GM19193 (cell line): ENCODE measurements around the gene MCF2L.

Source experiments
- POLR2A ChIP-seq: IDR thresholded peaks from 4 replicates; pipeline ENCODE4 v1.6.1; 2011; ENCODE audit not compliant: insufficient read depth, insufficient read length; ENCODE audit errors: extremely low read depth

MCF2L gene

DNA sequence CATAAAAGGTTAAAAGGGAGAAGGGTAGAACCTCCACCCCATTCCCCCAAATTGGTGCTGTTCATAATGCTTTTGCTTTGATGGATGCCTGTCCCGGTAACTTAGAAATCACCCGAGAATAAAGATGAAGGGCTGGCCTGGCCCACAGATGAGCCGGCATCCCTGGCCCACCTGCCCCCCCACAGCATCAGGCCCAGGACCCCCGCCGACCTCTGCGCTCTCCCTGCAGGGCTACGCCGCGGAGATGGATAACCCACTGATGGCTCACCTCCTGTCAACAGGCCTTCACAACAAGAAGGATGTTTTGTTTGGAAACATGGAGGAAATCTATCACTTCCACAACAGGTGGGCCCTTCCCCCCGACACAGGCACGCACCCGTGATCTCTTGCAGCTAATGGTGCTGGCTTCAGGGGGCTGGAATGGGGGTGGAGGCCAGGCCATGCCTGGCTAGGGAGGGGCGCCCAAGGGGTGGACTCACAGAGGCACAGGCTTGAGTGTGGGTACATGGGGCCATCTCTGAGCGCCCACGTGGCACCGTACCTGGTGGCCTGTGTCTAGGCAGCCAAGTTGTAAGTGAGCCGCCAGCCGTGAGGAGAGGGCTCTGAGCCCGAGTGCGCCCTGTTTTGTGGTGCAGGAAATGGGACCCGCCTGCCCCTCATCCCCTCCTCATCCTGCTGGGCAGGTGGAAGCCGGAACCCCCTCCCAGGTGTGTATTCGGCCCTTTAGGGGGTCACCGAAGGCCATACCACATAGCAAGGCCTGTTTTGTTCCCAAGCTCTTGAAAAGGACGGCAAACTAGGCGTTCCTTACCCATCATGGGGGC lies 113.4 kb downstream of the MCF2L start:
- no peak for TF ChIP-seq POLR2A

DNA sequence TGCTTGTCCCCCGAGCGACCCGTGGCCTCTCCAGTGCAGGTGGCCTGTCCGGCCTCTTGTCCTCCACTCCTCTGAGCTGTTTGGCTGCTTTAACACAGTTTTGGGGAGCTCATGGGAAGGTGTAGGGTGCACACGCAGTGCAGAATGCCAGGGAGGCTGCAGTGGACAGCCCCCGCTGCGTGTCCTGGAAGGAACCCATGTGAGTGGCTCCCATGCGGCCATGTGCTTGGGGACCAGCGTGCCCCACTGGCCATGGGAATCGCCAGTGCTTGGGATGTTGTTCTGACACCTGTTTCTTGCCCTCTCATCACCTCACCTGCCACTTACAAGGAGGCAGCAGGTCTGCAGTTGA lies 114.0 kb downstream of the MCF2L start:
- no peak for TF ChIP-seq POLR2A

DNA sequence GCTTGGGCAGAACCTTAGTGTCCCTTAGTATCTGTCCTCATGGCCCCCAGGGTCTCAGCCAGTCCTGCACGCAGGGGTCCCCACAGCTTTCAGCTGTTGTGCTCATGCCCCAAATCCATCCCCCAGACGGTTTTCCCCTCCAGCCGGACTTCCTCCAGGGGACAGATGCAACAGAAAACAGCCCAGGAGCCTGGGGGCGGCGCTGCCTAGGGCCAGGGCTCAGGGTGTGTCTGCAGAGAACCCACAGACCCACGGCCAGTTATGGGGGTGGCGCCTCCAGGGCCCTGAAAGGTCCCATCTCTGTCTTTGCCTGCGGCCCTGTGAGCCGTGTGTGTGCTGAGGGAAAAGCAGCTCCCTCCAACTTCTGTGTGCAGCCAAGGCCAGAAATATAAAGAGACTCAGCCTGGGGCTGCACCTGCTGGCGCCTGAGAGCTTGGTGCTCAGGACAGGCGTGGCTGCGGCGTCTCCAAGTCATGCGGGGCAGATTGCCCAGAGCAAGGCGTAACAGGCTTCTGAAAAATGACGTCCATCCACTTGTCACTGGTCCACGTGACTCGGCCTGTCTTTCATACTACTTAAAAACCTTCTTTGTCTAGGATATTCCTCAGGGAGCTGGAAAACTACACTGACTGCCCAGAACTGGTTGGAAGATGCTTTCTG lies 114.5 kb downstream of the MCF2L start:
- no peak for TF ChIP-seq POLR2A

DNA sequence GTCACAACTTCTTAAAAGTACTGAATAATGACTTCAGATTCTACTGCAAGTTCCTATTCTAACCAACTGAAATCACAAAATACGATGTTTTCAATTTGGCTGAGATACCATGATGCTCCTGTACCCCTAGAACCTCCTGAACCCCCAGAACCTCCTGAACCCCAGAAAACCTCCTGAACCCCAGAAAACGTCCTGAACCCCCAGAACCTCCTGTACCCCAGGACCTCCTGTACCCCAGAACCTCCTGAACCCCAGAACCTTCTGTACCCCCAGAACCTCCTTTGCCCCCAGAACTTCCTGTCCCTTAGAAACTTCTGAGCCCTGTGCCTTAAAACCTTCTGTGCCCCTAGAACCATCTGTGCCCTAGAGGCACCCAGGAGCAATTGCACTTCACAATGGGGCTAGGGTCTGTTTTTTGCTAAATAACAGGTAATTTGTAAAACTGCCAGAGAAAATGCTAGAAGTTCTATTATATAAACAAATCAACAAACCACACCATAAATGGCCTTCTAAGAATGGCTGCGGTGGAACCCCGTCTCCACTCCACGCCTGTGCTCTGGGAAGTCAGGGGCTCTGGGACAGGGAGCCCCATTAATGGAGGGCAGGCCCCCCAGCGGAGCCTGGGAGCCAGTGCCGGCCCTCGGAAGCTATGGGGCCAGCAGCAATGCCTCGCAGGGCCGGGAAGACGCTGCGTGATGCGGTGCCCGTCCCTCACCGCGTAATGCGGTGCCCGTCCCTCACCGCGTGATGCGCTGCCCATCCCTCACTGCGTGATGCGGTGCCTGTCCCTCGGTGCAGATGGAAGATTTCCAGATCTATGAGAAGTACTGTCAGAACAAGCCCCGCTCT lies 115.3 kb downstream of the MCF2L start:
- TF ChIP-seq POLR2A: no peak

DNA sequence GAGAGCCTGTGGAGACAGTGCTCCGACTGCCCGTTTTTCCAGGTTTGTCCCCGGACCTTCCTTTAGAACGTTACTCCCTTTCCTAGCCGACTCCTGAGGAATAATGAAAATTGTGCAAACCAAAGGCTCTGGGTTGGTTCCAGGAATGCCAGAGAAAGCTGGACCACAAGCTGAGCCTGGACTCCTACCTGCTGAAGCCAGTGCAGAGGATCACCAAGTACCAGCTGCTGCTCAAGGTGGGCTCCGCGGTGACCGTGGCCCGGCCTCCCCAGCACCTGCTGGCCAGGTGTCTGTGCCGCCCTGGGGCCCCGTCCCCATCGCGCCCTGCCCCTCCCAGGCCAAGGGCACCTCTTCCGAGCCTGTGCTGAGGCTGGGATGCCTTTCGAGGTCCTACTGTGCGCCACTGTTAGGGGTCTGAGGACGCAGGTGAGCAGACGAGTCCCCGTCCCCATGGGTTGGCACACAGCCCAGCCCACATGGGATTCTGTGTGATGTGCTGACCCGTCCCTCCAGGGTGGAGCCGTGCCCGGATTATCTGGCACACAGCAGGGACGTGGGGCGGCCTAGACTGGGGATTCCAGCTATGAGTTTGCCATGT lies 116.0 kb downstream of the MCF2L start:
- no peak for TF ChIP-seq POLR2A

DNA sequence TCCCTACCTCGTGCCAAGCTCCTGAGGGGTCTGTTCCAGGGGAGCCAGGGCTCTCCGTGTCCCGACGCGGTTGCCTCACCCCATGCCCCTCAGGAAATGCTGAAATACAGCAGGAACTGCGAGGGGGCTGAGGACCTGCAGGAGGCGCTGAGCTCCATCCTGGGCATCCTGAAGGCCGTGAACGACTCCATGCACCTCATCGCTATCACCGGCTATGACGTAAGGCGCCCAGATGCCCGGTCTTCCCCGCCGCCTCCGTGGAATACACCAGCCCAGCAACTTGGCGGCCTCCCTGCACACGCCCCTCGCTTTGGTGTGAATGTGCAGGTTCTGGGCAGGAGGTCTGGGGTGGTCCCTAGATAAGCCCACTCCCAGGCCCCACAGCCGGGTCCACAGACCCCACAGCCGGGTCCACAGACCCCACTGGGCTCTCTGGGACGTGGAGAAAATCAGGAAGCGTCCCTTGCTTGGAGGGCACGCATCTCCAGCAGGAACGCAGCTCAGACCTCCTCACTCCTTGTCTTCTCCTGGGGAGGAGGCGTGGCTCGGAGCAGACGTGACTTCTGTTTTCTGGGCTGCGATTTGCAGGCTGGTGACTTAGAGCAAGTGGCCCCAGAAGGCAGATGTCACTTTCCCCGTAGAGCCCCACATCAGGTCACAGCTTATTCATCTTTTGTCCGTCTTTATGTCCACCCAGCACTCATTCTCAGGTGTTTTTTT lies 117.2 kb downstream of the MCF2L start:
- TF ChIP-seq POLR2A: no peak

DNA sequence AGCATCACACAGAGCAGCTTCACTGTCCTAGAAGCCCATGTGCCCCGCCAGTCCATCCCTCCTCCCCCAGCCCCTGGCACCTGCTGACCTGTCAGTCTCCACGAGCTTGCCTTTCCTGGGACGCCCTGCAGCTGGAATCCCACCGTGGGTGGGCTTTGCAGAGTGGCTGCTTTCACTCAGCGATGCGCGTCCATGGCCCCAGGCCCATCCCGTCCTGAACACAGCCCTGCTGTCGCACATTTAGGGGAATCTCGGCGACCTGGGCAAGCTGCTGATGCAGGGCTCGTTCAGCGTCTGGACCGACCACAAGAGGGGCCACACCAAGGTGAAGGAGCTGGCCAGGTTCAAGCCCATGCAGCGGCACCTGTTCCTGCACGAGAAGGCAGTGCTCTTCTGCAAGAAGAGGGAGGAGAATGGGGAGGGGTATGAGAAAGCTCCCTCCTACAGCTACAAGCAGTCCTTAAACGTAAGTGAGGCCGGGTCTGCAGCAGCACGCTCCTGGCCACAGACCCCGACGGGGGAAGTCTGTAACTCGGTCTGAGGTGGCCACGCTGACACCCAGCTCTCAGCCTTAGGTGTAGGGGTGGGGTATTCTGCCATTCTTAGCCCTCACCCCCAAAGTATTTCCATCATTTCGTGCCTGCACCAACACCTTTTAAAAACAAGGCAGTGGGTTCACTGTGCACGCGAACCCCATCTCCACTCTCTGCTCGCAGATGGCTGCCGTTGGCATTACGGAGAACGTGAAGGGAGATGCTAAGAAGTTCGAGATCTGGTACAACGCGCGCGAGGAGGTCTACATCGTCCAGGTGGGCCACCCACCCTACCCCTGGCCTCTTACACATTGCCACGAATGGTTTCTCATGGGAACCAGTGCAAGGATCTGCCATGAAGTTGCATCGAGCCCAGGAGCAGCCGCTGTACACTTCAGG lies 118.2 kb downstream of the MCF2L start:
- no peak for TF ChIP-seq POLR2A

DNA sequence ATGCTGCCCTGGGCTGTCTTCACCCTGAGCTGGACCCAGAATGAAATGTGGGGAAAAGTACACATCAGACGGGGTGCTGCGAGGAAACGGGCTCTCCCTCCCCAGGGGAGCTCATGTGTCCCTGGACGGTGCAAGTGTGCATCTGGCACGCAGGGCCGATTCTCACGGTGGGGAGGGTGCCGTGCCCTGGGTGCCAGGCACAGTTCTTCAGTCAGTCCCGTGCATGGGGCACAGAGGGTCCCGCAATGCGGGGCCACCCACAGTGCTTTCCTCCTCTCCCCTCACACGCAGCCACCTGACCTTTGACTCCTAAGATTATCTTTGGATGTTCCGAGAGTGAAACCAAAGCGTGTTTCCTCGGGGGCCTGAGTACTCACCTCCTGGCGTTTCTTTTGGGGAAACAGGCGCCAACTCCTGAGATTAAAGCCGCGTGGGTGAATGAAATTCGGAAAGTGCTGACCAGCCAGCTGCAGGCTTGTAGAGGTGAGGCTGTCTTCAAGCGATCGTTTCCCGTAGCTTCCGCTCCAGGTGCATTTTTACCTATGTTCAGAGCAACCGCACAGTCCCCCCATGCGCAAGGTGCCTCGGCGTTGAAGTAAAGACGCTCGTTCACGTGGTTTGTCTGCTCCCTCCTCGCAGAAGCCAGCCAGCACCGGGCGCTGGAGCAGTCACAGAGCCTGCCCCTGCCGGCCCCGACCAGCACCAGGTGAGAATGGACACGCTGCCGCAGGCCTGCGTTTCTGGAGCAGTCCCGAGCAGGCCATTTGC lies 119.1 kb downstream of the MCF2L start:
- no peak for TF ChIP-seq POLR2A

DNA sequence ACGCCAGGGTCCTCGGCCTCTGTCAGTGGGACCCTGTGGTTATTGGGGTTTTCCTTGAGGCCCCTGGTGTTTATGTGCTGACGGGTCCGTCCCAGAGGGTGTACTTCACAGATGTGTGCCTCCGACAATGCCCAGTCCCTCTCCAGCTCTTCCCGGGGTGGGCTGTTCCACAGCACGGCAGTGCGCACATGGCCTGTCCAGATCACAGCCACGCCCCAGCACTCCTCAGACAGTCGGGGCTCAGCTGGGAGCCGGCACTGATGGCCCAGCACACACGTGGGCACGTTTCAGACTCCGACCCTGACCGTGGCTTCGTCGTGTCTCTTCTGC lies 119.6 kb downstream of the MCF2L start:
- TF ChIP-seq POLR2A: no peak

DNA sequence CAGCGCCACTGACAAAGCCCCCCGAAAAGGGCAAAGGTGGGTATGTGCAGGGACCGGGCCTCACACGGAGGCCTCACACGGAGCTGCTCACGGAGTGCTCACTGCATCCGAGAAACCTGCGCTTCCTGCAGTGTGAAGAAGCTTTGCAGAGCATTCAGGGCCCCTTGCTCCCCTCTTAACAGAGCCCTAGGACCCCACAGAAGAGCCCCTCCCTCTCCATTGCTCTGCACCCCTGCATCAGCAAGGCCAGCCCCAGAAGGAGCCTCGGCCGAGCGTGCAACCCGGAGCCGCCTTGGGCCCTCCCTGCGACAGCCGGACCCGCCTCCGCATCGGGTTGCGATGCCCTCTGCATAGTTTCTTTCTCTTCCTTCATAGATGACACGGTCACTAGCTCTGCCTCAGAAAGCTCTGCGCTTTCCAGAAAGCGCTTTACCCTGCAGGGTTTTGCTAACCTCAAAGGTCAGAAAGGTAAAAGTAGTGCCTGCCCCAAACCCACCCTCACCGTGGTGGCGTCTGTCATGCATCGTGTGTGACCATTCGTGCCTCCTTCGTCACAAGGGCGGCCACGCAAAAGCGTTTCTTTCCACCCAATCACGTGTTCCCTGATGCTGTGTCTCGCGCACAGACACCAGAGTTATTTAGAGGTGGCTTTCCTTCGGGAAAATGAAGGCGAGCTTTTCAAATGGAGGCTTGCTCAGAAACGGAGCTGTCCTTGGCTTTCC lies 120.8 kb downstream of the MCF2L start:
- TF ChIP-seq POLR2A: no peak

DNA sequence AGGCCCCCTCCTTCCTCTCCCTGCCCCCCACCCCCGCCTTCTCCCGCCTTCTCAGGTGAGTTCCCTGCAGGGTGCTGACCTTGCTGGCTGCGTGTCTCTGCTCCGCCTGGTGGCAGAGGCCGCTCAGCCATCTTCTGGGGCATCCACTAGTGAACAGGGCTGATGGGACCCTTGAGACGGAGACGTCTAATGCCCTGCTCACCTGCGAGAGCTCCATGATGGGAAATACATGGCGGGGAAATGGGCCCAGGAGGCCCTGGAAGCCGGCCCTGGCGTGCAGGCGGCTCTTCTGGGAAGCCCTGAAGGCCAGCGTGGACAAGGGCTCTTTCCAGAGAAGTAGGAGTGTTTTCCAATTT lies 121.4 kb downstream of the MCF2L start:
- no peak for TF ChIP-seq POLR2A

DNA sequence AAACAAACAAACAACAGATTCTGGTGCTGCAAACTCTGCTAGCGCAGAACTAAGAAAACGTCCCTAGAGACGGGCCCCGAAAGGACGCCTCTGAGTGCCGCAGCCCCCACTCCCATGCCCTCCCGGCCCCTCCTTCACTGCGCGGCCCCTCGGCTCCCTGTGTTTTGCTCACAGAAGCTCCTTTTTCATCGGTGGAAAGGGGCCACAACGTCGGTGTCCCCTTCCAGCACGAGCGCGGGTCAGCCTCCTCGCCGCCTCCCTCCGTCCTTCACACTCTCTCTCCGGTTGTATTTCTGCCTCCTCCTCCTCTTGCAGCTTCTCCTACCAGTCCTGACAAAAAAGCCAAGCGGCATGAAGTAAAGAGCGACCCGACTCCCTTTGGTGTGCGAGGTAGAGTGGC lies 121.8 kb downstream of the MCF2L start:
- no peak for TF ChIP-seq POLR2A

DNA sequence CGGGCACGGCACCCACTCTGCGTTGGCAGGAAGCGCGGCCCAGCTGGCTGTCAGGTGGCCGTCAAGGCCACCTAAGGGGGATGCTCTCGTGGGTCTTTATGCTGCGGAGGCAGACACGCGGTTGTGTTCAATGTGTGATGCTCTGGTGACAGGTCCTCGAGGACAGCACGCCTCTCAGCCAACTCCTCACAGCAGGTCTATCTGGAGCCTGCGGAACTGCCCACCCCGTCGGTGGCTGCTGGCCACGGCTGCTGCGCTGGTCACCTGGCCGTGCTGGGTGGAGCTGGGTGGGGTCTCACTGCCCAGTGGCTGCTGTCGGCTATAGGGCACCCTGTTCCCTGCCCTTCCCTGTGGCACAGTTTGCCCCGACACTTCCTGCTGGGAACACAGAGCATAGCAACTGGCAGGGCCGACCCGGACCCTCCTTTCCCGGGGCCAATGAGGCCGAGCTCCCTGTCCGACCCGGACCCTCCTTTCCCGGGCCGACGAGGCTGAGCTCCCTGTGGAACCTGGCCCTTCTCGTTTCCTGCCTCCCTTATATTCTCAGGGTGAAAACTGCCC lies 122.3 kb downstream of the MCF2L start:
- no peak for TF ChIP-seq POLR2A
